ENCODE results near the gene UNC45B.
"Not testable (repeated sequence)": the region's sequence is repeated elsewhere in the genome, so short reads cannot be mapped to it uniquely, and the experiment has no call there.

The UNC45B gene

DNA sequence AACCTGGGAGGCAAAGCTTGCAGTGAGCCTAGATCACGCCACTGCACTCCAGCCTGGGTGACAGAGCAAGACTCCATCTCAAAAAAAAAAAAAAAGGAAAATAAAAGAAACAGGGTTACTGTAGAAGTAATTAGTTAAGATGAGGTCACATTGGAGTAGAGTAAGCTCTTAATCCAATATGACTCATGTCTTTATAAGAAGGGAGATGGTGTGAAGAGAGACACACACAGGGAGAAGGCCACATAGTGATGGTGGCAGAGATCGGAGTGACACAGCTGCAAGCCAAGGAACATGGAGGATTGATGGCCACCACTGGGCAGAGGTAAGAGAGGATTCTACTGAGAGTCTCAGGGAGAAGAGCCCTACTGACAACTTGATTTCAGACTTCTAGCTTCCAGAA, 79.9 kb downstream of the UNC45B start:
- in situ Hi-C loops (cut with HindIII; ENCODE audit: low sequenced_read_pairs): no loop called here
- no peak for DNase-seq (ENCODE audit: low read depth)
- no peak overlapping the region for H3K4me3 ChIP-seq (ENCODE audit: low read depth, low read length)
- TF ChIP-seq, protein P1, sequence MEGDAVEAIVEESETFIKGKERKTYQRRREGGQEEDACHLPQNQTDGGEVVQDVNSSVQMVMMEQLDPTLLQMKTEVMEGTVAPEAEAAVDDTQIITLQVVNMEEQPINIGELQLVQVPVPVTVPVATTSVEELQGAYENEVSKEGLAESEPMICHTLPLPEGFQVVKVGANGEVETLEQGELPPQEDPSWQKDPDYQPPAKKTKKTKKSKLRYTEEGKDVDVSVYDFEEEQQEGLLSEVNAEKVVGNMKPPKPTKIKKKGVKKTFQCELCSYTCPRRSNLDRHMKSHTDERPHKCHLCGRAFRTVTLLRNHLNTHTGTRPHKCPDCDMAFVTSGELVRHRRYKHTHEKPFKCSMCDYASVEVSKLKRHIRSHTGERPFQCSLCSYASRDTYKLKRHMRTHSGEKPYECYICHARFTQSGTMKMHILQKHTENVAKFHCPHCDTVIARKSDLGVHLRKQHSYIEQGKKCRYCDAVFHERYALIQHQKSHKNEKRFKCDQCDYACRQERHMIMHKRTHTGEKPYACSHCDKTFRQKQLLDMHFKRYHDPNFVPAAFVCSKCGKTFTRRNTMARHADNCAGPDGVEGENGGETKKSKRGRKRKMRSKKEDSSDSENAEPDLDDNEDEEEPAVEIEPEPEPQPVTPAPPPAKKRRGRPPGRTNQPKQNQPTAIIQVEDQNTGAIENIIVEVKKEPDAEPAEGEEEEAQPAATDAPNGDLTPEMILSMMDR (IDR thresholded peaks at IDR 0.05; ENCODE audit: low read depth, low read length, missing control alignments): no peak

DNA sequence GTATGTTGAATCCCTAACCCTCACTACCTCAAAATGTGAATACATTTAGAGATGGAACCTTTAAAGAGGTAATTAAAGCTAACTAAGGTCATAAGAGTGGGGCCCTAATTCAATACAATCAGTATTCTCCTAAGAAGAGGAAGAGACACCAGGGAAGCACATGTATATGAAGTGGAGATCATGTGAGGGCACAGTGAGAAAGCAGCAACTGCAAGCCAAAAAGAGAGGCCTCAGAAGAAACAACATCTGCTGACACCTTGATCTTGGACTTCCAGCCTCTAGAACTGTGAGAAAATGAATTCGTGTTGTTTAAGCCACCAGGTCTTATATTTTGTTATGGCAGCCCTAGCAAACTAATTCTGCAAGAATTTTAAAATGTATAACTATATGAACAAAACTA, 82.0 kb downstream of the UNC45B start:
- in situ Hi-C loops (cut with HindIII; ENCODE audit: low sequenced_read_pairs): no loop called here
- no peak overlapping the region for H3K4me3 ChIP-seq (ENCODE audit: low read depth, low read length)
- TF ChIP-seq, protein P1 (IDR thresholded peaks at IDR 0.05; ENCODE audit: low read depth, low read length, missing control alignments): no peak
- no peak for DNase-seq (ENCODE audit: low read depth)

DNA sequence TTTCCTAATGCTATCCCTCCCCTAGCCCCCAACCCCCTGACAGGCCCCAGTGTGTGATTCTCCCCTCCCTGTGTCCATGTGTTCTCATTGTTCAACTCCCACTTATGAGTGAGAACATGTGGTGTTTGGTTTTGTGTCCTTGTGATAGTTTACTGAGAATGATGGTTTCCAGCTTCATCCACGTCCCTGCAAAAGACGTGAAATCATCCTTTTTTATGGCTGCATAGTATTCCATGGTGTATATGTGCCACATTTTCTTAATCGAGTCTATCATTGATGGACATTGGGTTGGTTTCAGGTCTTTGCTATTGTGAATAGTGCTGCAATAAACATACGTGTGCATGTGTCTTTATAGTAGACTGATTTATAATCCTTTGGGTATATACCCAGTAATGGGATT, 86.7 kb downstream of the UNC45B start:
- DNase-seq (ENCODE audit: low read depth); in situ Hi-C loops (cut with HindIII; ENCODE audit: low sequenced_read_pairs); H3K4me3 ChIP-seq (ENCODE audit: low read depth, low read length): not testable (repeated sequence)

DNA sequence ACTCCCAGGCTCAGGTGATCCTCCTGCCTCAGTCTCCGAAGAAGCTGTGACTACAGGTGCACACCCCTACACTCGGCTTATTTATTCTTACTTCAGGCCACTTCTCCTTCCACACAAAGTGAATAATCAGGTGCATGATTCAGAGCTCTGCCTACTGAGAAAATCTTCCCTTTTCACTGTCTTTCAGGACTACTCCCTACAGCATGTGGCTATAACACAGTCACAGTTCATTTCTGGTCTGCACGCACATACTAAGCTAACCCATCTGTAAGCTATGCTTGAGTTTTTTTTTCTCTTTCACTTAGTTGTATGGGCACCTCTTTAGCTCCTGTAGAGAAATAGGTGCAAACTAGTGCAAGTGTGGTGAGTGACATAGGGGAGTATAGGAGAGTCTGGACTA, 87.7 kb downstream of the UNC45B start:
- no peak overlapping the region for H3K4me3 ChIP-seq (ENCODE audit: low read depth, low read length)
- in situ Hi-C loops (cut with HindIII; ENCODE audit: low sequenced_read_pairs): no loop called here
- no peak for DNase-seq (ENCODE audit: low read depth)
- TF ChIP-seq, protein P1 (IDR thresholded peaks at IDR 0.05; ENCODE audit: low read depth, low read length, missing control alignments): no peak

DNA sequence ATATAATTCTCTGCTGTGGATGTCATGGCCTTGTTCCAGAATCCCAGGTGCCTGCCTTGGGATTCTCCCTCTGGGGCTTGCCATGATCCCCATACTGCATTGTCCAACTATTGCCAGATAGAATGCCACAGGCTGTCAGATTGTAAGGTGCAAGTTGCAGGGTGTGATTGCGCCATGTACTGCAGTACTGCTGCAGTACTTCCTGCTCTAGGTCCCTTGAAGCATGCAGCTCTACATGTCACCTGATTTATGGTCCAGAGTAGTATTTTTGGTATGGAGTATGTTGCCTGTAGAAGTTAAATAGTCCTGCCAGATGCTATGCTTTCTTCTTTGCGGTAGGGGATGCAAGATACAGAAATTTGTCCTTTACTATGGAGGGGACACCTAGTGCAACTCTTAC, 88.3 kb downstream of the UNC45B start:
- DNase-seq (ENCODE audit: low read depth): no peak
- H3K4me3 ChIP-seq (ENCODE audit: low read depth, low read length): no peak overlapping the region
- in situ Hi-C loops (cut with HindIII; ENCODE audit: low sequenced_read_pairs): no loop called here
- TF ChIP-seq, protein P1 (IDR thresholded peaks at IDR 0.05; ENCODE audit: low read depth, low read length, missing control alignments): no peak

DNA sequence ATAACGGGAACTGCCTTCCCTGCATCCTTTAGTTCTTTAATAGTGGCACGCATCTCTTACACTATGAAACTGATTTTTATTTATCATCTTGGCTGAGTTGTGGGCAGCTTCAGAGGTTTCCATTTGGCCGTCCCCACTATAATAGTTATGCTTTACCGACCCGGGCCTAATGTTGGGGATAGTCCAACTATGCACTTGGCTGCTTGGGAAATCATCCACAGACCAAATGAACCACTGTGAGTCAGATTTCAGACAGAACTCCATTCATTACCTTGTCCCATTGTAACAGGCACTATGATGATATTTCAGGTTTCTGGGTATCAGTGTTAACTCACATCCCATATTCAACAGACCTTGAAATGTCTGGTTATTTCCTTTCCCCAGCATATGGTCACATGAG, 89.2 kb downstream of the UNC45B start:
- TF ChIP-seq, protein P1 (IDR thresholded peaks at IDR 0.05; ENCODE audit: low read depth, low read length, missing control alignments): no peak
- in situ Hi-C loops (cut with HindIII; ENCODE audit: low sequenced_read_pairs): no loop called here
- no peak overlapping the region for H3K4me3 ChIP-seq (ENCODE audit: low read depth, low read length)
- no peak for DNase-seq (ENCODE audit: low read depth)

DNA sequence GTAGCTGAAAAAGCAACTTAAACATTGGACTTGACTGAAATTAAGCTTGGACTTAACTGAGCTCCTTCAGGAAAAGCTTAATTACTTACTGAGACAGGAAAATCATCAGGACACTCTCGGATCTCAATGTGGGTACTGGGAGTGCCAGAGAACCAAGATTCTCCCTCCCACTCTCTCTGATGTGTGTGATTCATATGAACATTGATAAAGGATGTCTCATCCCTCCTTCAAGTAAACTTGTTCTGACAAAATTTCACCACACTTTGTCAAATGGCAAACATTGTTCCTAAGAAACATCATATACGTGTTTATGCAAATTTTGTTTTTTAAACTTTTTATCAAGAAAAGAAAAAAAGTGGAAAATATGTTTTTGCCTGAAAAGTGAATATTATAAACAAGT, 91.2 kb downstream of the UNC45B start:
- no peak overlapping the region for H3K4me3 ChIP-seq (ENCODE audit: low read depth, low read length)
- TF ChIP-seq, protein P1 (IDR thresholded peaks at IDR 0.05; ENCODE audit: low read depth, low read length, missing control alignments): no peak
- in situ Hi-C loops (cut with HindIII; ENCODE audit: low sequenced_read_pairs): no loop called here
- no peak for DNase-seq (ENCODE audit: low read depth)

Measured in astrocyte of the cerebellum (primary cell).